Tibial artery (tissue), 4 donors: Measurements from ENCODE around the gene GGTLC1.

ENCODE experiments used
- DNase-seq, 2 donors: peaks; one replicate each; pipeline ENCODE4 v3.0.0-alpha.2; 2019
- H3K27ac ChIP-seq, 2 donors: fragments of 200-600 bp; sonication (generic) in 1 of 2; 1 replicate in 1 of 2; 2 replicates in 1 of 2; pipeline ENCODE4 v1.5.1; 2018 to 2019; ENCODE audit warnings: mild to moderate bottlenecking in 1 of 2
- H3K27me3 ChIP-seq, 2 donors: fragments of 200-600 bp; sonication (generic) in 1 of 2; one replicate each; pipeline versions ENCODE4 v1.5.1 to v1.6.0; 2016 to 2019
- H3K36me3 ChIP-seq, 3 donors: fragments of 200-600 bp; sonication (generic) in 2 of 3; one replicate each; pipeline ENCODE4 v1.5.1; 2016 to 2019; ENCODE audit warnings: mild to moderate bottlenecking in 2 of 3
- H3K4me1 ChIP-seq, 4 donors: fragments of 200-600 bp; sonication (generic) in 2 of 4; 1 replicate in 3 of 4; 2 replicates in 1 of 4; pipeline ENCODE4 v1.5.1; 2016 to 2019
- H3K4me3 ChIP-seq, 2 donors: fragments of 200-600 bp; sonication (generic) in 1 of 2; 1 replicate in 1 of 2; 2 replicates in 1 of 2; pipeline ENCODE4 v1.5.1; 2018 to 2019; ENCODE audit warnings: mild to moderate bottlenecking in 2 of 2
- H3K9me3 ChIP-seq, 3 donors: fragments of 200-600 bp; sonication (generic) in 1 of 3; one replicate each; pipeline ENCODE4 v1.5.1; 2016 to 2019
- CTCF ChIP-seq, 2 experiments: fragments of 200-600 bp in 1 of 2; fragments of 450-650 bp in 1 of 2; IDR thresholded peaks; one replicate each; pipeline ENCODE4 v1.5.1; 2017 to 2019; ENCODE audit warnings: antibody characterized with exemption in 2 of 2, mild to moderate bottlenecking in 1 of 2, moderate library complexity in 1 of 2
- intact Hi-C: fragments of 100-400 bp; cut with DNase I; formaldehyde crosslinking; loops from one replicate; pipeline ENCODE4 v1.15.0; 2023; ENCODE audit warnings: low total_unique reads

The GGTLC1 gene

GRCh38 chr20:23937303-23938117 lies 51.1 kb downstream of the GGTLC1 start:
- peak in 1 of 2 donors; percentile 38 for DNase-seq
- Histone ChIP-seq H3K27me3 (peaks cover 0 to 6% of the 10 kb centered on the region in 2 donors), H3K4me3 (no peak overlapping the region), H3K27ac (no peak overlapping the region), H3K4me1 (no peaks in the 10 kb centered on the region), H3K36me3 (no peaks in the 10 kb centered on the region), H3K9me3 (no peaks in the 10 kb centered on the region)
- intact Hi-C loops = no loop called here
- TF ChIP-seq CTCF (IDR thresholded peaks at IDR 0.05) = peak; percentile 41 to 49
